Pulmonary artery endothelial cell (primary cell): ENCODE measurements around the gene TCN2. TPM values are rescaled to one million over a fixed set of nuclear protein-coding genes. Genes with fewer than 3 reads are reported as not detected.
A peak's percentile ranks its signal among the peaks of the same experiment; 100 is the strongest.
"Not testable (repeated sequence)": the region's sequence is repeated elsewhere in the genome, so short reads cannot be mapped to it uniquely, and the experiment has no call there.

Experiments used
- DNase-seq: peaks from one replicate; pipeline ENCODE4 v3.0.0-alpha.2; 2011; ENCODE audit warnings: low read depth, low spot score
- total RNA-seq: library from RNA; depleted of rRNA; stranded (reverse); fragments of >200 nt; gene quantifications from 2 replicates; pipeline ENCODE4 v1.2.3, GENCODE V29; 2014

The TCN2 gene
- total RNA-seq, 1 donor from 2014 or later = 68.3 TPM

DNA sequence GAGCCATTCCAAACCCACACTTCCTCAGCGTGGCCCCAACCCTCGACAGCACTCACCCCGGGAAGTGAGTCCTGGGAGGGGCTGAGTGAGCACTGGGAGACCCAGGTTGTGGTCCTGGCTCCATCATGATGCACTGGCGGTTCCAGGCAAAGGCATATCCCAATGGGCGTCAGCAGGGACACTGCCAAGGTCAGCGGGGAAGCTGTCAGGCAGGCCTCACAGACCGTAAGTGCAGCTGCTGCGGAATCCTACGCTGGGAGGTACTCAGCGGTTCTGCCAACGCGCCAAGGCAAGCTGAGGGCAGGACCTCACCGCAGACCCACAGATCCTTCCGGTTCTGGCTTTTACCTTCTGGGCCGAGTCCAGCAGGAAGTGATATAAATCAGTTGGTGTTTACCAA lies 31.1 kb upstream of the TCN2 start:
- no peak for DNase-seq

- DNase-seq = no peak
Observed at GRCh38 chr22:30578481-30578880, 28.5 kb upstream of the TCN2 start.

DNA sequence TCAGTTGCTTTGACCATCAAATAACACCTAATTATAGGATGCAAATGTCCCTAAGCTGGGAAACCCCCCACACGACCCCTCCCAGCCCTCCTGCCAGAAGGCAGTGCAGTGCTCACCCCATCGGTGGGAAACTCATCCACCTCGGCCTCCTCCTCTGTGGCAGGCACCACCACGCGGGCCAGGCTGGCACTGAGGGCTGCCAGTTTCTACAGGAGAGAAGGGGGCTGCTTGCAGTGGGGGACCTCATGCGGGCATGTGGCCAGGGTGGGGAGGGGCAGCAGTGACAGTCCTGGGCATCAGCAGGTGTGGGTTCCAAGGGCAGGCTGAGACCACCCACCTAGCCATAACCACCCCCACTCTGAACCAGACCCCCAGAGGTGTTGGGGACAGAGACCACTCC lies 26.1 kb upstream of the TCN2 start:
- no peak for DNase-seq

DNA sequence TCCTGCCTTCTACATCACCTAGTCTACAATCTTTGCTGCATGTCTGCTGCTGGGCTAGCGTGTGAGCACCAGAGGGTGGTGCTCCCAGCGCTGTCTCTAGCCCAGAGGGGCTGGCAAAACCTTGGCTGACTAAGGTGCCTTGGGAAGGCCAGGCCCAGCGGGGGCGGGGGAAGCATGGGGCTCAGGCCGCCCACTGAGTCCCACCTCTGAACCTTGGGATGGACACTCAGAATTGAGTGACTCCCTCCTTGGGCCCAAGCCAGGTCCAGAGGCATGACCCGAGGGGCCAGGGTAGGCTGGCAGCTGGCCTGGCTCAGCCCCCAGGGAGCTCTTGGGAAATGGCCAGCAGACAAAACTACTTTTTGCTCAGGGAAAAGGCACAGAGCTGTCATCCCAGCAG lies 24.9 kb upstream of the TCN2 start:
- no peak for DNase-seq

DNA sequence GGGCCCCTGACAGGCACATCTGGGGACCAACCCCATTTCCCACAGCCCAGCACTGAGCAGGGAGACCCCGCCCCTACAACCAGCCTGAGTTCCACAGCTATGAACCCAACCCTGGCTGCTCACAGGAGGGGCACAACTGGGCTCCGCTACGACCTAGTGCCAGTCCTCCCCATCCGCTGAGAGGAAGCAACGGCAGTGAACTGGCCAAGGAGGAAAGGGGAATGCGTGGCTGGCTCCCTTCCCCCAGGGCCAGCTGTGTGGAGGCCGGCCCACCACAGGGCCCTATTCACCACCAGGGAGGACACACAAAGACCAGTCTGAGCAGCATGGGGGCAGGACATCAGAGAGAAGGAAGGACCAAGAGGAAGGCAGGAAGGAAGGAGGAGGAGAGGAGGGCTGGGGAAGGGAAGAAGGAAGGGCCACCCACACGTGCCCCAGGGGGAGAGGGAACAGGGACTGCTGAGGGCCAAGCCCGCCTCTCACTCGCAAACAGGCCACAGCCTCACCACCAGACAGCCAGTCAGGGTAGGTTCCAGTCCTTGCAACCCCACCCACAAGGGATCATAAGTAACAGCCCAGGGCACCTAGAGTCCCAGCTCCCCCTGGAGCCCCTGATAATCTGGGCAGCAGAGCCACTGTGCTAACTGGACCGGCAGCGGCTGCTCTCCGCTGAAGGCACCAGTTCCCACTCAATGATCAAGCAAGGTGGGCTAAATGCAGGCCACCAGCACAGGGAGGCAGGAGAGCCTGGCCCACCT lies 24.0 kb upstream of the TCN2 start:
- no peak for DNase-seq

- no peak for DNase-seq
Observed at GRCh38 chr22:30584441-30584840, 22.5 kb upstream of the TCN2 start.

DNA sequence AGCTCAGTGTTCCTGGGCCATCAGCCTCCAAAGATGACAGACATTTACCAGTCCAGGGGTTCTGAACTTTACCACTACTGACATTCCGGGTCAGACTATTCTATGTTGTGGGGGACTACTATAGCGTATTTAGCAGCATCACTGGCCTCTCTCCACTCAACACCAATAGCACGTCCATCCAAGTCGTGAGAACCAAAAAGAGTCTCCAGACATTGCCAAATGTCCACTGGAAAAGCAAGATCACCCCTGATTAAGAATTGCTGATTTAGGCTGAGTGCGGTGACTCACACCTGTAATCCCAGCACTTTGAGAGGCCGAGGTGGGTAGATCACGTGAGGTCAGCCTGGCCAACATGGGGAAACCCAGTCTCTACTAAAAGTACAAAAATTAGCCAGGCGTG lies 20.6 kb upstream of the TCN2 start:
- no peak for DNase-seq

DNA sequence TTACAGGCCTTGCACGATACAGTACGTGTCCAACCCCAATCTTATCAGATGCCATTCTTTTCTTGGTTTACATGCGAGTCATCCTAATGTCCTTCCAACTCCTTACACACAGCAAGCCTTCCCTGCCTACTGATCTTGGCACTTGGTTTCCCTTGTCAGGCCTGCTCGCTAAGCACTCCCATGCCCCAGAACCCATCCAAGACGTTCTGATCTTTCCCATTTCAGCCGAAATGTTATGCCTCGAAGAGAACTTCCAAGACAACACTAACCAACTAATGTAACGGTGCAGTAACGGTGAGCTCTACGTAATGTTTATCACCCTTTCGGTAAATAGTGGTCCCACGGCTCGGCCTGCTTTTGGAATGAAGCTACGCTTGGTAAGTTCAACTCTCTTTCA lies 15.8 kb upstream of the TCN2 start:
- no peak for DNase-seq

DNA sequence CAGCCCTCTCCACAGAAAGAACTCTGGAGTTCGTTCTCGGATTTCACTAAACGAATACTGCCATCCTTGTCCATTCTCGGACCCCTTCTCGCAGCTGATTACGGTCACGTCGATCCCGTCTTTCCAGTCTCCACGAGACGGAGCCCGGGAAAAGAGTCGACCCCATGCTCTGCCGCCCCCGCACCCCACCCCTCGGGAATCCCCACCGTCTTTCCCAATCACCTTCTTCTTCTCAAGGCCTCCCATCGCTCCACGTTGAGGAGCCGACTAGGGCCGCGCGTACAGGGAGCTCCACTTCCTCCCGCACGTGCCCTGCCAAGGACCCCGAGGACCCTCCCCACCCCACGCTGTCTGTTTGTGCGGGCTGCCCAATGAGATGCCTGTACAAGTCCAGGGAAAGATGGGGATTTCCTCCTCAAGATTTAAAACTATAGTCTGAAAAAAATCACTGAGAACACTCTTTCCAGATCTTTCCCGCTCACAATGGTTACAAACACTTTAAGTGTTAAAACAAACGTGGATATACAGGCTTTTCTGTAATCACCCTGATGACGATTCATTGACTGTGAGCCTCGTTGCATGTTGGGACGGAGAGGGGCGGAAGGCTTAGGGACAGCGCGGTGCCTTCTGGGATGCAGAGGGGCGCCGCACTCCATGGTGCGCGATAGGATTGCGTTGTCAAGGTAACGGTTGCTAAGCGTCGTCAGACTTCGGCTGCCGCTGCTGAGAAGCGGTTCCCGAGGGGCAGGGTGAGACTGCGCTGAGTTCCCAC lies 15.2 kb upstream of the TCN2 start, which contains the start of gene PES1:
Gene PES1, minus strand, starts transcription at position 323 of the 772 bp plus-strand sequence. Its CDS starts 77 bp downstream, at position 246.
- peak; percentile 98 for DNase-seq

GRCh38 chr22:30592360-30592713 lies 14.6 kb upstream of the TCN2 start:
- not testable (repeated sequence) for DNase-seq

GRCh38 chr22:30596199-30596598 lies 10.8 kb upstream of the TCN2 start:
- no peak for DNase-seq

- no peak for DNase-seq
Observed at GRCh38 chr22:30596886-30597285, 10.1 kb upstream of the TCN2 start.

DNA sequence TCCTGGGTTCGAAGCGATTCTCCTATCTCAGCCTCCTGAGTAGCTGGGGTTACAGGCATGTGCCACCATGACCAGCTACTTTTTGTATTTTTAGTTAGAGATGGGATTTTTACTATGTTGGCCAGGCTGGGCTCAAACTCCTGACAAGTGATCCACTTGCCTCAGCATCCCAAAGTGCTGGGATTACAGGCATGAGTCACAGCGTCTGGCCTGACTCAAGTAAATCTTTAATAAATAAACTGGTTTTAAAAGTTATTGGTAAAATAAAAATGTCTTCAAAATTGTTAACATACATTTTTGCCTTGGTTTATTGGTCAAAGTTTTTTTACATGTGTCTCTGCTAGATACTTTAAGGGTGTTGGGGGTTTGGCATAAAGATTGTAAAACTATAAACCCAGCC lies 8.0 kb upstream of the TCN2 start:
- DNase-seq = no peak

DNA sequence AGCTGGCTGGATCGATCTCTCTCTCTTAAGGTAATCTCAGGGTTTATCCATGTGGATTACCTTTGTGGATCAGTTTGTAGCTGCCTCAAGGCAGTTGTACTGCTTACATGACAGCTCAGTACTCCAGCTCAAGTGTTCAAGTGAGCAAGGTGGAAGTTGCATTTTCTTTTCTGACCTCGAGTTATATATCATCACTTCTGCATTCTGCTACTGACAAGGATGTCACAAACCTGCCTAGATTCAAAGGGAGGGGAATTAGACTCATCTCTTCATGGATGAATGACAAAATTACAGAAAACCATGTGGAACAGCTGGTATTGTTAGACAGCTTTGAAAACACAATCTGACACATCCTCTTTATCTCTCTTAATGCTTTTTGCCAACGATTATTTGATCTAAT lies 6.1 kb upstream of the TCN2 start:
- DNase-seq = no peak

GRCh38 chr22:30601464-30601863 lies 5.5 kb upstream of the TCN2 start:
- no peak for DNase-seq

DNA sequence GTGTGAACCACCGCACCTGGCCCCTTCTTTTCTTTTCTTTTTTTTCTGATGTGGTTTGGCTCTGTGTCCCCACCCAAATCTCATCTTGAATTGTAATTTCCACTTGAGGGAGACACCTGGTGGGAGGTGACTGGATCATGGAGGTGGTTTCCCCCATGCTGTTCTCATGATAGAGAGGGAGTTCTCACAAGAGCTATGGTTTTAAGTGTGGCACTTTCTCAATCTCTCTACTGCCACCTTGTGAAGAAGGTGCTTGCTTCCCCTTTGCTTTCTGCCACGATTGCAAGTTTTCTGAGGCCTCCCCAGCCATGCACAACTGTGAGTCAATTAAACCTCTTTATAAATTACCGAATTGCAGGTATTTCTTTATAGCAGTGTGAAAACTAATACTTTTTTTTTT lies 4.9 kb upstream of the TCN2 start:
- no peak for DNase-seq

GRCh38 chr22:30603801-30604200 lies 3.2 kb upstream of the TCN2 start:
- DNase-seq = no peak

GRCh38 chr22:30604723-30605122 lies 2.3 kb upstream of the TCN2 start:
- no peak for DNase-seq

- no peak for DNase-seq
Observed at GRCh38 chr22:30605449-30606110, 1.4 kb upstream of the TCN2 start.

DNA sequence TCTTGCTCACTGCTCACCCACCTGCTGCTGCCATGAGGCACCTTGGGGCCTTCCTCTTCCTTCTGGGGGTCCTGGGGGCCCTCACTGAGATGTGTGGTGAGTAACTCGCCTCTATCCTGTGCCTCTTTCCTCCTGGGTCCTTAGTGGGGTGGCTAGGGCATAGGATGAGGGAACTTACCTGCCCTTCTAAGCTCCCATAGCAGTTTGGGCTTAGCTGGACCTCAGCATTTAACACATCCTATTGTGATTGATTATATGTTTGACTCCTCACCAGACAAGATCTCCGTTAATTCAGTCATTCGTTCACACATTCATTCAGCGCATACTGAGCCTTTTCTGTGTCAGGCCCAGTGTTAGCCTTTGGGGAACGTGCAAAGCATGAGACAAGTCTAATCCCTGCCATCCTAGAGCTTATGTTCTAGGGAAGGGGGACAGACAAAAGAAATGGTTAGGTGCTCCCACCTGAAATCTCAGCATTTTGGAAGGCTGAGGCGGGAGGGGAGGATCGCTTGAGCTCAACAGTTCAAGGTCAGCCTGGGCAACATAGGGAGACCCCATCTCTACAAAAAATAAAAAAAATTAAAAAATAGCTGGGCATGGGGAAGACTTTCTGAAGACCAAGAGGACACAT lies 441 bp downstream of the TCN2 start:
- no peak for DNase-seq

DNA sequence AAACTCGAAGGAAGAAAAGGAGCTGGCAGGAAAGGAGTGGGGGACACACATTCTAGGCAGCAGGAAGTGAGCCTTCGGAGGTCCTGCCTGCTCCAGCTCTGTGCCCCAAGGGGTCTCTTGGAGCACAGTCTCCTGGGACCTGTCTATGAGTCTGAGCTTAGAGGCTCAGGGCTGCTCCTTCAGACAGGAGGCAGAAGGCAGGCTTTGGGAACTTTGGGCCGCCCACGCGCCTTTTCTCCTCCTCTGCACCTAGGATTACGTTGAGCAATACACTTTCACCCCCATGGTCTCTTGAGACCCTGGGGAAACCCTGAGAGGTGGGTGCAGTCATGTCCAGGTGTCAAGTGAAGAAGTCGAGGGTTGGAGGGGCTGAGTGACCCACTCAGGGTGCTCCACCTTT lies 965 bp downstream of the TCN2 start:
- DNase-seq = no peak
